Measurements from ENCODE around the gene NNMT. TPM values are rescaled to one million over a fixed set of nuclear protein-coding genes. Genes with fewer than 3 reads are reported as not detected.

The NNMT gene
- total RNA-seq, 1 donor from 2014 or later = 375 TPM

DNA sequence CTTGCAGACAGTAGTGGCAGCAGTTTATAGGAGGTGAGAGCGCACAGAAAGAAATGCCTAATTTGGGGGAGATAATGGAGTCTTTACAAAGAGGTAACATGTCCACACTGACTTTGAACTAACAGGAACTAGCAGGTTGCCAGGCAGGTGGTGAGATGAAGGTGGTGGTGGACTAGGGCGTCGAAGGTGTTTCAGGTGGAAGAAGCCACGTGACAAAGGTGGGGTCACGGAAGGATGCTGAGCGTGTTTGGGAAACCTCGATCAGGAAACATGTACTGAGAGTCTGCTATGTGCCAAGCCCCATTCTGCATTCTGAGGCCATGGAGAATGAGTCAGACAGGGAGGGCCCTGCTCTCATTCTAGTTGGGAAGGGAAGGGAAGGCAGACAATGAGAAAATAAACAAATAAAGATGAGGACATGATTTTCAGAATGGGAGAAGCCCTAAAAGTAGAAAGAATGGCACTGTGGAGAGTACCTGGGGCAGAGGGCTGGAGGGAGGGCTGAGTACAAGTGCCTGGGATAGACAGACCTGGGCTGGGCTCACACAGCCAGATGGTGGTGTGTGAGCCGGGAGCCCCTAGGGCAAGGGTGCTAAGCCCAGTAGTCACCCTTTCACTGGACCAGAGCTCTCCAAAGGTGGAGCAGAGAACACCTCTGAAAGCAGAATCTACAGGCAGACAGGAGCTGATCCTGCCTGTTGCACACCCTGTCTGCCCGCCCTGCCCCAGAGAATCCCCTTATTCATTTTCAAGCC is 16.2 kb upstream of the NNMT start:
- no peak for TF ChIP-seq CTCF (IDR thresholded peaks at IDR 0.05)
- DNase-seq (ENCODE audit: low spot score) = no peak
- H3K27ac Mint-ChIP-seq (ENCODE audit: unreplicated experiment) = peak overlapping the region; percentile 57
- H3K4me1 Mint-ChIP-seq (ENCODE audit: low read depth) = peaks cover 17% of the 10 kb centered on the region
- peaks cover 18% of the 10 kb centered on the region for H3K27me3 Mint-ChIP-seq (ENCODE audit: low read depth)
- no peak overlapping the region for H3K4me3 Mint-ChIP-seq (ENCODE audit: unreplicated experiment)
- no peaks in the 10 kb centered on the region for H3K9me3 Mint-ChIP-seq (ENCODE audit: low read depth)
- H3K36me3 Mint-ChIP-seq (ENCODE audit: low read depth) = no peaks in the 10 kb centered on the region

DNA sequence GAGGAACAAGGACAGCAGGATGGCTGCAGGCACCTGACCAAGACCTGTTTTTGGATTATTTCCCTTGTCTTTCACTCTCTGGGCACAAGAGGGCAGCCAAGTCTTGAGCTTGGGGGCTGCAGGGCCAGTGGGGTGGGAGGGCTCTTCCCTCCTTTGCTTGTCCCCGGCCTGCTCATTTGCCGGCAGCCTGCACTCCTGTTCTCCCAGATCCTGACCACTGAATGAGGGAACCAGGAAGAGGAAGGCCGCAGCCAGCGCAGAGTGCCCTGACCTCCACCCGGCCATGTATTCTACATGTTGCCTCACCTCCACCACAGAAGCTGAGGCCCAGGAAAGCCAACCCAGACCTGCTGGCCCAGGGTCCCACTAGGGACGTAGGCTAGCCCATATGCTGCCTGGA is 15.5 kb upstream of the NNMT start:
- peak; percentile 89 for TF ChIP-seq CTCF (IDR thresholded peaks at IDR 0.05)
- no peaks in the 10 kb centered on the region for H3K36me3 Mint-ChIP-seq (ENCODE audit: low read depth)
- H3K9me3 Mint-ChIP-seq (ENCODE audit: low read depth) = no peaks in the 10 kb centered on the region
- DNase-seq (ENCODE audit: low spot score) = no peak
- peaks cover 12% of the 10 kb centered on the region for H3K27me3 Mint-ChIP-seq (ENCODE audit: low read depth)
- peak overlapping the region; percentile 78 for H3K27ac Mint-ChIP-seq (ENCODE audit: unreplicated experiment)
- H3K4me3 Mint-ChIP-seq (ENCODE audit: unreplicated experiment) = no peak overlapping the region
- peaks cover 23% of the 10 kb centered on the region for H3K4me1 Mint-ChIP-seq (ENCODE audit: low read depth)

DNA sequence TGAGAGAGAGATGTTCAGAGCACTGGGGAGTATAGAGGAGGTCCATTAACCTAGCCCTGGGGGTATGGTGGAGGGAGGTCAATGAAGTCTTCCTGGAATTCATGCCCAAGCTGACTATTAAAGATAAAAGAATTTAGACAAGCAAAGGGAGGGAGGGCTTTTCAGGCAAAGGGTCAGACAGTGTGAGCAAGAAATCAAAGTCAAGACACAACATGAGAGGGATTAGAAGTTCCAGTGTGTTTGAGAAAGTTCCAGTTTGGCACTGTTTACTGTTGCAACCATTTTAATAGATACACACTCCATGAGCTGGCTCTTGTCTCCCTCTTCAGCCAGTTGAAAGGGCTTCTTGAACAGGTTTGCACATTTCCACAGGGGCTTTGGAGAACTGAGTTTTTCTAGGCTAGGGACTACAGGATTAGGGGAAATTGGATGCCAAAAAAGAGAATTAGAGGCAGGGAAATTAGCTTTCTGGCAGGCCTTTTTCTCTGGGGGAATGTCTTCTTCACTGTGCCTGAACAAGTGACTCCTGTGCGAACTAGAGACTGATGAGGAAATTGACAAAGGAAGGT is 14.7 kb upstream of the NNMT start:
- Mint-ChIP-seq H3K27ac (ENCODE audit: unreplicated experiment) (no peak overlapping the region), H3K9me3 (ENCODE audit: low read depth) (no peaks in the 10 kb centered on the region), H3K4me1 (ENCODE audit: low read depth) (peaks cover 31% of the 10 kb centered on the region), H3K4me3 (ENCODE audit: unreplicated experiment) (no peak overlapping the region), H3K36me3 (ENCODE audit: low read depth) (no peaks in the 10 kb centered on the region), H3K27me3 (ENCODE audit: low read depth) (peaks cover 8% of the 10 kb centered on the region)
- DNase-seq (ENCODE audit: low spot score) = no peak
- TF ChIP-seq CTCF (IDR thresholded peaks at IDR 0.05) = no peak

DNA sequence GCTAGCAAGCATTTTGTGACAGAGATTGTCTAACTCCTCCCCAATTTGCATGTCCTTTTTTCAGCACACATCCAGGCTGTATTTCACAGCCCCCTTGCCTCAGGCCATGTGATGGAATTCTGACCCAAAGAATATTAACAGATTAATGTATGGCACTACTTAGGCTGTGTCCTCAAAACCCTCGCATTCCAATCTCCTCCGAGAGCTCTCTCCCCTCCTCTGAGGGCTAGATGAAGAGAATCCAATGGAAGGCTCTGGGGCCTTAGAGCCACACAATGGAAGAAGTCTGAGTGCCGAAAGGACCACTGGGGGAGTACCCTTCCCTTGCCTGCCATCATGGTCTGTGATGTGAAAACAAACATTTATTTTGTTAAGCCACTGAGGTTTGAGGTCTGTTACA is 13.7 kb upstream of the NNMT start:
- no peak for TF ChIP-seq CTCF (IDR thresholded peaks at IDR 0.05)
- Mint-ChIP-seq H3K9me3 (ENCODE audit: low read depth) (no peaks in the 10 kb centered on the region), H3K4me3 (ENCODE audit: unreplicated experiment) (no peak overlapping the region), H3K36me3 (ENCODE audit: low read depth) (no peaks in the 10 kb centered on the region), H3K4me1 (ENCODE audit: low read depth) (peaks cover 31% of the 10 kb centered on the region), H3K27me3 (ENCODE audit: low read depth) (peaks cover 3% of the 10 kb centered on the region), H3K27ac (ENCODE audit: unreplicated experiment) (no peak overlapping the region)
- no peak for DNase-seq (ENCODE audit: low spot score)

DNA sequence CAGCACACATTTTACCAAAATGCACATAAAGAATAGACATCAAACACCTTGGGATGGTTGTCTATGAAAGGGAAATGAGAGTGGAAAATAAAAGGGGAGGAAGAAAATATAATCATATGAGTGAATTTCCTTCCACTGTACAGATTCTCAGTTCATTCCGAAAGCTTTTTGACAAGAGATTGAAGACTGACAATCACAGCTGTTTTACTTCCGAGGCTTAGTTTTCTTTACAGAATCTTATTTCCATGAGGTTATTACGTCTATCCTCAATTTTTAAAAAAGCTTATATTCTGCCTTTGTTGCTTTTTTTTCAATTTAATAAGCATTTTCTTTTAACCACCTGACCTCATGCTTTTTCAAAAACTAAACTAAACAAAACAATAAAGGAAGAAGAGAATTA is 12.8 kb upstream of the NNMT start:
- H3K4me1 Mint-ChIP-seq (ENCODE audit: low read depth) = peaks cover 31% of the 10 kb centered on the region
- H3K27me3 Mint-ChIP-seq (ENCODE audit: low read depth) = peaks cover 2% of the 10 kb centered on the region

More for the DNA sequence above, 12.8 kb upstream of the NNMT start:
- no peaks in the 10 kb centered on the region for H3K9me3 Mint-ChIP-seq (ENCODE audit: low read depth)
- H3K4me3 Mint-ChIP-seq (ENCODE audit: unreplicated experiment) = no peak overlapping the region
- H3K27ac Mint-ChIP-seq (ENCODE audit: unreplicated experiment) = no peak overlapping the region
- TF ChIP-seq CTCF (IDR thresholded peaks at IDR 0.05) = no peak
- no peak for DNase-seq (ENCODE audit: low spot score)
- no peaks in the 10 kb centered on the region for H3K36me3 Mint-ChIP-seq (ENCODE audit: low read depth)

Measured in chondrocyte (in vitro differentiated cells).